Body of pancreas (tissue), 4 donors: ENCODE results near the gene CST4.

Experiments
- CTCF ChIP-seq, 7 experiments: fragments of 450-650 bp in 4 of 7; fragments of 200-600 bp in 3 of 7; sonication (generic) in 3 of 7; IDR thresholded peaks; one replicate each; pipeline ENCODE4 v1.5.1; 2016 to 2019; ENCODE audit warnings: antibody characterized with exemption in 7 of 7
- POLR2A ChIP-seq, 3 donors: fragments of 450-650 bp; IDR thresholded peaks; one replicate each; pipeline ENCODE4 v1.6.1; 2016; ENCODE audit warnings: antibody characterized with exemption in 3 of 3, mild to moderate bottlenecking in 2 of 3

GRCh38 chr20:23658336-23658735 is 30.5 kb downstream of the CST4 start:
- no peak for TF ChIP-seq CTCF (IDR thresholded peaks at IDR 0.05)
- TF ChIP-seq POLR2A (IDR thresholded peaks at IDR 0.05): no peak
